GM18951 (cell line): ENCODE results near the gene CAMTA2.

Source experiments
- POLR2A ChIP-seq: IDR thresholded peaks from 4 replicates; pipeline ENCODE4 v1.6.1; 2011; ENCODE audit warnings: mild to moderate bottlenecking; ENCODE audit not compliant: insufficient read length, insufficient read depth; ENCODE audit errors: extremely low read depth
- in situ Hi-C: fragments of 300-500 bp; cut with MboI; formaldehyde crosslinking; loops from one replicate; pipeline ENCODE4 v1.12.0; 2022; ENCODE audit warnings: low sequenced_read_pairs, mixed read lengths, inconsistent platforms; ENCODE audit not compliant: unreplicated experiment

CAMTA2 gene

DNA sequence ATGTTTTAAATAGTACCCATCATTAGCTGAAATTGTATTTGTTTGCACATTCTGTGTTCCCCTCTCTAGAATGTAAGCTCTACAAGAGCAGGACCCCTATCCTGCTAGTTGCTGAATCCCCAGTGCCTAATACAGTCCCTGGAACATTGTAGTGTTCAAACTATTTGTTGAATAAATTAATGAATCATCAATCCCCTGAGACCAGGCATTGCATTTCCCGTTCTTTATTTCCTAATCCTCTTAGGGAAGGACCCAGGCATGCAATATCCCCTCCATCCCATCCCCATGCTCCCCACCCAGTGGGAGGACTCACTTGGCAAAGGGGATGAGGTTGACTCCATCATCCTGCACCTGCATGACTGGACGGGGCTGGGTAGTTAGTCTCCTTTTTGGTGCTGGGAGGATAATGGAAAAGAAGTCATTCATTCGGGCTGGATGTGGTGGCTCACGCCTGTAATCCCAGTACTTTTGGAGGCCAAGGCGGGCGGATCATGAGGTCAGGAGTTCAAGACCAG, 6.7 kb upstream of the CAMTA2 start:
- in situ Hi-C loops, result no loop called here
- TF ChIP-seq POLR2A, result no peak

DNA sequence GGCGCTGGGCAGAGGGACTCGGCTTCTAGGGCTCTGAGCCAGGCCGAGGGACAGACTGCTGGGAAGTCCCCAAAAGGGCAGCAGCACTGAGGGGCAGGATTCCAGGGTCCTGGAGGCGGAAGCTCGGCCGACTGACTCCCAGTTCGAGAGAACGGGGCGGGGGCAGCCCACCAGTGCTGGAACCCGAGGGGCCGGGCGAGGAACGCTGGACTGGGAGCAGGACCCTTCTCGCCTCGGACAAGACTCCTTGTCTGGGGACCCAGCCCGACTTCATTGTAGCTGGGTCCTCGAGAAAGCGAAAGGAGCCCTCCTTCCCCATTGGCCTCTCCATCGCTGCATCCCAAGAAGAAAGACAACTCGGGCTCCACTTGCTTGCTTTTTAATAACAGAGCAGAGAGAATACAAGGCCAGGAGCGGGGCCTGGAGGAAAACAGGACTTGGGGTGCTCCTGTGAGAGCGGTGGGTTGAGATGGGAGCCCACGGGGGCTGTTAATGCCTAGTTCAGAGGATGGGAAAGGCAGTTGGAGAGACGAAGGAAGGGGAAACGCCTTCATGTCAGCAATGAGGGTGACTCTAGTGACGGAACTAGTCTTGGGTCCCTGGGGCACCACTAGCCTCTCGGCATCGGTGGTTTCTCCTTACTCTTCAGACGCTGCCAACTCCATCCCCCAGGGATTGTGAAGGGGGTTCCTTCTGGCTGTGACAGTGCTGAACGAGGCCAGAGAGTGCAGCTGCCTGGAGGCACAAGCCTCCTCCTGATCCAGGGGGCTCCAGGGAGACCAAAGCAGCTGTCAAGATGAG, 492 bp upstream of the CAMTA2 start:
- in situ Hi-C loops, result no loop called here

DNA sequence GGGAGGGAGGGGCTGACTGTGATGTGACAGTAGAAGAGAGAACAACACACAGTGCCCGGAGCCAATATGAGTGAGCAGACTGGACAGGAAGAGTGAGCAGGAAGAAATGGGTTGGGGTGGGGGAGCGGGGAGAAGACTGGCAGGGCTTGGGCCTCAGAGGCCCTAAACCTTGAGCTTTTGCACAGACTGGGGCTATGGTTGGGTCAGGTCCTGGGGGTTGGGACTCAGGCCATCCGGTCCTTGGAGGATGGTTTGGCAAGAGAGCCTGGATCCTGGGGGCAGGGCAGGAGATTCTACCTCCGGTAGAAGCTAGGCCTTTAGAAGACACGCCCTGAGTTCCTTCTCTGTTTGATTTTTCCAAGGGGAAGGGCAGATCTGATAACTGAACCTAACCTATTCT, 1.1 kb downstream of the CAMTA2 start:
- in situ Hi-C loops, result no loop called here
- no peak for TF ChIP-seq POLR2A

More for the DNA sequence above, 492 bp upstream of the CAMTA2 start:
- peak; percentile 38 for TF ChIP-seq POLR2A

DNA sequence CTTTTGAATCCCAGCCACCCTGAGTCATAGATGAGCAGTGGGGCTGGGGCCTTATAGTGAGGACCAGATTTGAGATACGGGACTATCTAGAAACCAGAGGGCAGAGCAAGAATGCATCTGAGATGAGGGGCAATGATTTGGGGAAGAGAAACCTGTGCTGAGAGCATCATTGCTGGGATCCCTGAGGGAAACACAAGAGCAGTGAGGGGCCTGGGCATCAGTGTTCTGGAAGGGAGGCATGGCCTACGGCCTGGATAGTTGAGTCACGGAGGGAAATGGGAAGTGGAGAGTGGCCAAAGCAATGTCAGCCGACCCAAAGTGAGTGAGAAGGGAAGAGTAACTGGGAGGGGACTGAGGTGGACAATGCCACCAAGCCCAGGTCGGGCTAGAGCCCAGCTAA, 5.2 kb downstream of the CAMTA2 start:
- TF ChIP-seq POLR2A, result no peak
- in situ Hi-C loops, result no loop called here

DNA sequence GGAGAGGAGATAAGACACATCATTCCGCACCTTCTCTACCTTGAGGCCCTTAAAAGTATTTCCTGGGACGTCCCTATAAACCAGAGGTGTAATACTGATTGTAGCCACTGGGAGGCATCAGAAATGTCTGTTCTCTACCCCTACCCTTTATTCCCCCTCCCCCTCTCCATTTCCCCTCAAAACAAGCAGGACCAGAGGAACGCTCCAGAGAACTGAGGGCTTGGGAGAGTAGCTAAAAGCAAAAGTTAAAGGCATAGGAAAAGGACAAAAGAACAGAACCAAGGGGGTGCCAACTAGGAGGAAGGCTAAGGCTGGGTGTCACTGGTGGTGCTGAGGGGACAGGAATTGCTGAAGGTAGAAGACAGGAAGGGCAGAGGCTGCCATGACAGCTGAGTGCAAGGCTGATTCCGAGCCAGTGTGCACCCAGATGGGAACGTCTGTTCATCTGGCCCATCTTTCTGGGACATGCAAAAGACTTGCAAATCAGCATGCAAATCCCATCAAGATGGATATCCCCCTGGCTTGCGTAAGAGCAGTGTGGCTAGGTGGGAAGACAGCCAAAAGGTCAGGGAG, 6.7 kb downstream of the CAMTA2 start:
- in situ Hi-C loops, result no loop called here
- no peak for TF ChIP-seq POLR2A

DNA sequence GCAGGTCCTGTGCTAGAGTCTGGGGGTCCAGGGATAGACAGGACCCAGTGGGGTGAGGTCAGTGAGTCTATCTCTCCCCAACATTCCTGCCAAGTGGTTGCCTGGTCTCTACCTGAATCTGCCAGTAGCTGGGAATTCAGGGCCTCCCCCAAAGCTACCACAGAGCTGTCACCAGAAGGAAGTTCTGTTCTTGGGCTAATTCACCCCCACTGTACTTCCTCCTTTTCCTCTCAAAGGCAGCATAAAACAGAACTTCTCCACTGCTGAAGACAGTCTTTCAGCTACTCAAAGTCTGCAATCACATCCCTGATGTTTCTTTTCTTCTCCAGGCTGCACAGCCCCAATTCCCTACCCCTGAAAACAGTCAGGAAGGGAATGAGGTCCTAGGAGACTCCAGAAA, 8.7 kb downstream of the CAMTA2 start:
- TF ChIP-seq POLR2A, result no peak
- in situ Hi-C loops, result no loop called here

DNA sequence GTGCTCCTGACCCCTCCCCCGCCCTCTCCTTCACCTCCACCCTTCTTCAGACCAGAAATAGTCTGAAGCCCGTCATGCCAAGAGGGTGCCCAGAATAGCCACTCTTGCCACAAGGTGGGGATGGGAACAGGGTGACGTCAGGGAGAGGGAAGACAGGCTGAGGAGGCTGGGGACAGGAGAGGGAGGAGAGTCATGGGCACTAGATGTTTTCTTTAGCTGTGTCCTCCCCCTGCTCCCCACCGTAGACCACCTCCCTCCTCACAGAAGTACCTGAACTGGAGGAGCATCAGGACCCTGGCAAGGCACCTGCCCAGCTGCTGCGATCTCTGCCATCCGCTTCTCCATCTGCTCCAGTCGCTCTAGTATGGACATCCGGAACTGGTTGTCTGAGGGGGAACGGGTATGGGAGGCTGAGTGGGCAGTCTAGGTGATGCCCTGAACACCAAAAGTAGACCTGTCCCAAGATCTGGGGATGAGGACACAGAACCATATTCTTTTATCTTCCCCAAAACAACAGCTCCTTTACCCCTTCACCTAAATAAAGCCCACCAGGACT, 13.3 kb downstream of the CAMTA2 start:
- in situ Hi-C loops, result no loop called here
- TF ChIP-seq POLR2A, result no peak

DNA sequence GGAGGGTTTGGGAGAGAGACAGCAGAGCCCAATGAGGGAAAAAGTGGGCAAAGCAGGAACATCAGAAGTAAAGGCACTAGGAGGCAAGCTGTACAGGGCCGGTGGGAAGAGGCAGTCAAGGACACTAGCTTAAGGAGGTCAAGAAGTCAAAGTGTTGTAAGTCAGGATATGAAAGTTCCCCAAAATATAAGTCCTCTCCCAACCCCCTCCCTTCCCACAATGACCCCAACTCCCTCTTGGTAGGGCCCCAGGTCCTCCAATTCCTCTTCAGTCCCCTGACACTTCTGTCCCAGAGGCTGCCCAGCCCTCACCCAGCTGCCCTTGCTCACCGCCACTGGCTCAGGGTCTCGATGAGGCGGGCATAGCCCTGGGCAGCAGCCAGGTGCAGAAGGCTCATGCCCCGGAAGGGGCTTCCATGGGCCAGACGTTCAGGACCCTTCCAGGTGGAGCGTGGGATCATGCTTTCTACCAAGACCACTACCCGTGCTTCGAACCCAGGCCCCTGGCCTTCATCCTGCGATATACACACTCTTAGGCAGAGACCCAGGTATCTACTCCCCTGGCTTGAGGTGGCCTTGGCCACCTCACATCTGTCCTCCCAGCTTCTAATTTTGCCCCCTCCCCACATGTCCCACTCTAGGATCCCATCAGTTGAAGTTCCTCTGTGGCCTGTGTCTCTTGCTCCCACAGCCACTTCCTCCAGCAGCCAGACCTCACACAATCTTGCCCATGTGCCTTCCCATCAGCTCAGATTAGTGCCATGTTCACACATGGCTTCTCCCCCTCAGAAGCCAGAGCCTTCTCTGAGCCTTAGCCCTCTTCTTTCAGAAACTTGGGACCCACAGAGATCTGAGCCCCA, 14.0 kb downstream of the CAMTA2 start:
- in situ Hi-C loops, result no loop called here
- TF ChIP-seq POLR2A, result no peak

DNA sequence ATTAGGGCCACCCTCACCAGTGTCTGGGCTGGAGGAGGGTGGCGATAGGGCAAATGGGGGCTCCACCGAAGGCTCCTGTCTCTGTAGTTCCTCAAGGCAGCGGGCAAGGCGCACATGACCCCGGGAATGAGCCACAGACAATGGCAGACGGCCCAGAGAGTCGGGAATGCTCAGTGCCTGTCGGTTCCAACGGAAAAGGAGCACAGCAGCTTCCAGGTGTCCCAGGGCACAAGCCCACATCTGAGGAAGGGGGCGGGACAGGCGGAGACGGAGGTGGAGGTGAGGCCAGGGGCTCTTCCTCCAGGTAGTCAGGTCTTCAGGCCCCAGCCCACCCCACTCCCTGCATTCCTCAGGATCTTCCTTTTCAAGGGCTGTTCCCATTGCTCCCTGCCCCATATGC, 14.7 kb downstream of the CAMTA2 start:
- in situ Hi-C loops, result no loop called here
- no peak for TF ChIP-seq POLR2A

DNA sequence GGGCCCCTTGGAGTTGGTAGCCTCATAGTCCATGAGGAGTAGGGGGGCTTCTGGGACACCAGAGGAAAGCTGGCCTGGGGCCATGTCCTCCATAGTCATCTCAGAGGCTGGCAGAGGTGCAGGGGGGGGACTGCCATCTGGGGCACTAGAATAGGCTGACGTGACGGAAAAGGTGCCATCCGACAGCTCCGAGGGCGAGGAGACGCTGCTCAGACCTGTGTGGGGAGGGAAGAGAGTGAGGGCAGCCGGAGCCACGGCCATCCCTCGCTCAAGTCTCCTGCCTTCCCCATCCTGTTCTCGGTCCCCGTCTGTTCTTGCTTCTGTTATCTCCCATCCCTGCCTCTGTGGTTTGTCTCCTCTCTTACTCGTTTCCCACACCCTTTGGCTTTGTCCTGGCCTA, 15.2 kb downstream of the CAMTA2 start:
- no peak for TF ChIP-seq POLR2A

DNA sequence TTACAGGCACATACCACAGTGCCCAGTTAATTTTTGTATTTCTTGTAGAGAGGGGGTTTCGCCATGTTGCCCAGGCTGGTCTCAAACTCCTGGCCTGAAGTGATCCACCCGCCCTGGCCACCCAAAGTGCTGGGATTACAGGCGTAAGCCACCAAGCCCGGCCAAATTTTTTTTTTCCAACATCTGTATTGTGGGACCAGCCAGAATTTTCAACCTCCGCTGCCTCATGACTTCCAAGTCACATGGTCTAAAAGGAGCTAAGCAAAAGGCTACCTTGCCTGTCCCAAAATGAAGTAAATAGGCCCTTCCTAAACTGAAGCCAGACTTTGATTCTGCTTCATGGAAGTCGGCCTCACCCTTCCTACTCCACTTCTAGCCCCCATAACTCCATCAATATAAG, 15.6 kb downstream of the CAMTA2 start:
- in situ Hi-C loops, result no loop called here
- TF ChIP-seq POLR2A, result no peak

More for the DNA sequence above, 15.2 kb downstream of the CAMTA2 start:
- in situ Hi-C loops, result no loop called here

DNA sequence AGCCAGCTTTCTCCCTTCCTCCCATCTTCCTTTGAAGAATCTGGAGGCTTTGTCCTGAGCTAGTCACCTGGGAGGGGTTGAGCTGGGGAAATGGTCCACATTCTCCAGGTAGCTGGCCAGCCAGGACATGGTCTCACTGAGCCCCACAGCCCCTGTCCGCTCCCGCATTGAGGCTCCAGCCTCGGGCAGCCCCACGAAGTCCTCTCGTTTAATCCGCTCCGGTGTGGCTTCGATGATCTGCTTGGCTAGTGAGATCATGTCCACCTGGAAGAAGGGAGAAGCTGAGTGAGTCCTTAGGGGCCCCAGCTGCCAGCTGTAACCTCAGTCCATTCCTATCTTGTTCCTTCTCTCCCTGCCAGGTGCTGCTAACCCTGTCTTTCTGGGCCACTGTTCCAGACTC, 17.2 kb downstream of the CAMTA2 start:
- in situ Hi-C loops, result no loop called here
- no peak for TF ChIP-seq POLR2A

DNA sequence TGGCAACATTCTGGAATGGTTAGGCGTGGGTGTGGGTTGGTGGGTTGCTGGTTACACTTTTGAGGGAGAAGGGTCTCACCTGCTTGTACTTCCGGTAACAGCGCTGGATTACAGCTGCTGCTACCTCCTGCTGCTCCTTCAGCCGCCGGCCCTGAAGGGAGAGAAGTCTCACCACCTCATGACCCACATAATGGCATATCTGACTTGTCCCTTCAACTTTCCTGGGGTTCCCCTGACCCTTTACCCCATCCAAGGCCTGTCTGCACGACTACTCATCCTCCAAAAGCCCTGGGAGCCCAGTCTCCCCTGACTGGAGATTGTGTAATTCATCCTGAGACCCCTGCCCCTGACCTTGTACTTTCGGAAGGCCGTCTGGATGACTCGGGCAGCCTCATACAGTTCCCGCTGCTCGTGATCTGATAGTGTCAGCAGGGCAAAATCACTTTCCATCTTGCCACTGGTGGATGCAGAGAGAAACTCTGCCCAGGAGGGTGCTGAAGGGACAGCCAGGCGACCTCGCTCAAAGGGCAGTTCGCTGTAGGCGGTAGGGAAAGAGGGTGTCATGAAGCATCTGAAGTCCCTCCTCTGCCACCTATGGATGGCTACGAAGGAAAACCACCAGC, 17.8 kb downstream of the CAMTA2 start:
- no peak for TF ChIP-seq POLR2A

More for the DNA sequence above, 17.8 kb downstream of the CAMTA2 start:
- in situ Hi-C loops, result no loop called here
